Stimulated activated CD4-positive, alpha-beta T cell treated with anti-CD3 and anti-CD28 coated beads, Interleukin-15, amount 100 ng/mL, for 24 hours (primary cell): ENCODE data around the gene HECTD2.
"Not testable (repeated sequence)": the region's sequence is repeated elsewhere in the genome, so short reads cannot be mapped to it uniquely, and the experiment has no call there.

Experiments used
- DNase-seq: peaks from one replicate; pipeline ENCODE4 v3.0.0-alpha.2; 2020

HECTD2 gene

GRCh38 chr10:91415816-91416215 lies 5.7 kb downstream of the HECTD2 start:
- DNase-seq: no peak

GRCh38 chr10:91416339-91416855 lies 6.3 kb downstream of the HECTD2 start:
- DNase-seq: no peak

GRCh38 chr10:91418416-91418815 lies 8.3 kb downstream of the HECTD2 start:
- no peak for DNase-seq

DNA sequence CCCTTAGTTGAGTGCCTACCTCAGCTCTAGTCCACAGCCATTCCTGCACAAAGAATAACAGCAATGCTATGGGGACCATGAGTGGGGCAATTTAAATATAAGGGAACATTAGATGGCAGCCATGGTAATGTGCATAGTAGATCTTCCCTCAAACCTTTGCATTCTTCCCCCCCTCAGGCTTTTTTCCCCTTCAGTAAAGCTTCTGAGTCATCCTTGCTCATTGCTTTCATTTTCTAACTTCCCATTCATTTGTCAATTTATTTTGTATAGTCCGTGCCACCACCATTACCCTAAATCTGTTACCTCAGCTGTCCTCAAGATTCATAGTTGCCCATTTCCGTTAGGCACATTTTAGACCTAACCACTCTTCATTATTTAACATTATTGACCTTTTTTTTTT lies 10.7 kb downstream of the HECTD2 start:
- no peak for DNase-seq

DNA sequence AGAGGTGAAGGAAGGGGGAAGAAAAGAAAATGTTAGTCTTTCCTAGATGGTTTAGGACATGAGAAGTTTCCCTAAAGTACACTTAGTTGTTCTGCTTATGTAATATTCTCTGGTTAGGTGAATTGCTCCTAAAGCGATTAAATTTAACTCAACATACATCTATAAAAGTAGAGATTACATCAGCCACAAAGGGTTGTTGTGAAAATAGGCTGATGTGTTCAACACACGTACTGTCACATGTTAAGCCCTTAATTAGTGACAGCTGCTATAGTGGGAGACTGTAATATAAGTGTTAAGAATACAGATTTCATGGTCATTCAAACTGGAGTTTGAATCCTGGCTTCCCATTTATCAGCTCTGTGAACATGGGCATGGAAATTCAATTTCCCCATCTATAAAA lies 12.8 kb downstream of the HECTD2 start:
- no peak for DNase-seq

DNA sequence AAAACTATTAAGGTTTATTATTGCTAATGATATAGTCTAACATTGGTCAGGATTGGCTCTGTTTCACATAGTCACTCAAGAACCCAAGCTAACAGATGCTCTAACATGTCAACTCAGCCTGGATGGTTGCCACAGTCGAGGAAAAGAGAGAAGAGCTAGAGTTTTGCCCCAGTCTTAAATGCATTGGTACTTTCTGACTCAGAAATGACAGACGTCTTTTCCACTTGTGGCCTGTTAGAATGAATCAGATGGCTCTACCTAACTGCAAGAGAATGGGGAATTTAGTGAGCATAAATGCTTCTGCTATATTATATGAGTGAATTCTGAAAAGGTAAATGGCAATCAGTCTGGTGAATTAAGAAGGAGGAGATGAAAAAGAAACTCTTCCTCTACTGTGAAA lies 13.9 kb downstream of the HECTD2 start:
- peak; percentile 25 for DNase-seq

DNA sequence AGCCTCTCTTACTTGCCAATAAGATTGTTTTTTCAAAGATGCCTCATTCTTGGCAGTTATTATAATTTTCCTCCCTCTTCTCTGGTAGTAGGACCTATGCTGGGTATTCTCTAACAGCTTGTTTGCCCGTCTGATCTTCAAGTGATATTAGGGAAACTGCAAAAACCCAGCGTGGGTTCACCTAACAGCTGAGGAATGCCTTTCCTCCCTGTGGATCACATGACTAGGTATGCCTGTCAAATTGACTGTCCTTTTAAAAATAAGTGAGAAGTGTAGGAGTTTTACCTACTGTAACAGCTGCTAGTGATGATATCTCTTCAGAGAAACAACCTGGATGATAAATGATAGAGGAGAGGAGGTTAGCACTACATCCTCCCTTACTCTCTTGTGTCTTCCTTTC lies 22.0 kb downstream of the HECTD2 start:
- no peak for DNase-seq

GRCh38 chr10:91433620-91434019 lies 23.5 kb downstream of the HECTD2 start:
- DNase-seq: no peak

GRCh38 chr10:91434041-91434440 lies 23.9 kb downstream of the HECTD2 start:
- no peak for DNase-seq

DNA sequence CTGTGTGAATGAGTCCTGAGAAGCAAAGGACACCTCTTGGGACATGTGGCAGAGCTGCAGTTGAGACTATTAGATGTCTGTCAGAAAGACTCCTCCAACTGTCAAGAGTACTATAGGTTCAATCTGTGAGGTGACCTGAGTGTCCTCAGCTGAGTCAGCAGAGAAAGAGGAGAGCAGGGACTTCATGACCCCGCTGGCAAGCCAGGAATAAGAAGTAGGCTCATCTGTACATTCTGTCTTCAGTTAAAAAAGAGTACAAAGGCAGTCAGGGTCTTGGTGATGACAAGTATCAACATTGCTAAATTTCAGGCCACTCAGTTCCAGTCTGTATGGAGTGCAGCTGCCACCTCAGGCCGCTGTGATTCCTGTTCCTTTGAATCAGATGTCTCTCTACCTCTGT lies 25.1 kb downstream of the HECTD2 start:
- no peak for DNase-seq

- not testable (repeated sequence) for DNase-seq
Measured at GRCh38 chr10:91438228-91438627, 28.1 kb downstream of the HECTD2 start.

DNA sequence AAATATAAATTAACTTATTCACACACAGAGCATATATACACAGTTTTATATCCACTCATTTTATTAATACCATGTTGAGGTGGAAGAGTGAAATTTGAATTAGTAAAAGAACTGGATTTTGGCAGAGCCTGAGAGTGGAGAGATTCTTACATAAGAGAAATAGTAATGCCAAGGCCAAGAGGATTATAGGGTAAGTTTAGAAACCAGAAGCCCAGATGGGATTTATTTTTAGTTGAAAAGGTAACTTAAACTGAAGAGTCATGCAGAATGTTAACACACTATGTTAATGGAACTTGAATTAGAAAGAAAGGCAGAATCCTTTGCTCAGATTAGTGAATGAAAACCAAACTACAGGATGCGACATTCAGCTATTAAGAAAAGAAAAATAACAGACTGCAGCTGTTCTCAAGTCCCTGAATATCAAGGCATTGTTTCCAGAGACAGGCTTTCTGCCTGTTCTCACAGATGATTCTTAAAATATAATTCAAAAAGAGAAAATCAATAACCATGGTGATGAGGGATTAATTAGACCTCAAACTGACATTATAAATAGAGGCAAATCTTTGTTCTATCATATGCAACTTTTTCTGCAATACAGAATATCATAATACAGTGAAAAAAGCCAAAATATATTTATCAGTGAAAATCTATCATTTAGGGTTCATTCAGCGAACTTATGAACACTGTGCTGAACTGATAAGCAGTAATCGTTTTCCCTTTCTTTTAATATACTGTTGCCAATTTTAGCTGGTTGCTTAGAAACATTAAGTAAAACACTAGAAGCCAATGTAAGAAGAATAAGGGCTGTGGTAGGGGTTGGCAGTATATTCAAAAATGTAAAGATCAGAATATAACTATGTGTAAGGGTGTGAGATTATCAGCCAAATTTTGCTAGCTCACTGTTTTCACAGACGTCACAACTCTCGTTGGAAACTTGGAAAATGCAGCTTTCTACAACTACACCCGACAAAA lies 34.4 kb downstream of the HECTD2 start:
- no peak for DNase-seq

- DNase-seq: no peak
Measured at GRCh38 chr10:91452063-91452462, 41.9 kb downstream of the HECTD2 start.

DNA sequence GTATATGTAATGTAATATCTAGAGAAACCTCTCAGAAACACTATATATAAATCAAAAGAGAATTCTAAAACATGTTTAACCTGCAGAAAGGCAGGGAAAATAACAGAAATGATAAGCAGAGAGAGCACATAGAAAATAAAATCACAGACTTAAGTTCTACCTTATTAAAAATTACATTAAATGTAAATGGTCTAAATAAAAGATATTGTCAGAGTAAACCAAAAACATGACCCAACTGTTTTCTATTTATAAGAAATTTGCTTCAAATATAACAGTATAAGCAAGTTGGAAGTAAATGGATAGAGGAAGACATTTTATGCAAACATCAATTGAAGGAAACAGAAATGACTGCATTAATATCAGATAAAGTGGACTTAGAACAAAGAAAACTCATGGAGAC lies 43.4 kb downstream of the HECTD2 start:
- no peak for DNase-seq

- not testable (repeated sequence) for DNase-seq
Measured at GRCh38 chr10:91455135-91455534, 45.0 kb downstream of the HECTD2 start.

DNA sequence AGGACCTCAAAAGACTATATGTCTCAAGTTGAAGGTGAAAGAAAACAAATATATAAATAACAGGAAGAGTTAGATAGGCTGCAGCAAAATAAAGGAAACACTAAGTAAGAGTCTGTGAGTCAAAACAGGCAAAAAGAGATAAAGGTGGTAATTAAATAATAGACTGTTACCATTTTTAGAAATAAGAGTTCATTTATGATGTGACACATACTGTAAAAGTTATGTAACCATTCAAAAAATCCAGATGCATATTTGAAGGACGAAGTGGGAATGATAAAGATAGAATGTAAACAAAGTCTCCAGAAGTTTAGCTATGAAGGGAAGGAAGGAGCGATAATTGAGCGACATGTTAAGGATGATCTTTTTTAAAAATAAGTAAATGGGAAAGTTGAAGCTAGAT lies 50.5 kb downstream of the HECTD2 start:
- DNase-seq: no peak

DNA sequence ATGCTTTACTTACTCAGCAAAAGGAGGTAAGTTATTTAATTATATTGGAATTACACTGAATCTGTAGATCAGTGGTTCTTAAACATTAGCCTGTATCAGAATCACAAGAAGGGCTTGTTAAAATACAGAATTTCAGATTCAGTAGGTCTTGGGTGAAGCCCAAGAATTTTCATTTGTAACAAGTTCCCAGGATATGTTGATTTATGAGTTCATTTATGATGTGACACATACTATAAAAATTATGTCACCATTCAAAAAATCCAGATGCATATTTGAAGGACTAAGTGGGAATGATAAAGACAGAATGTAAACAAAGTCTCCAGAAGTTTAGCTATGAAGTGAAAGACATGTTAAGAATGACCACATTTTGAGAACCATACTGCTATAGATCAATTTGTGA lies 52.3 kb downstream of the HECTD2 start:
- DNase-seq: no peak

- DNase-seq: no peak
Measured at GRCh38 chr10:91464500-91464899, 54.4 kb downstream of the HECTD2 start.

DNA sequence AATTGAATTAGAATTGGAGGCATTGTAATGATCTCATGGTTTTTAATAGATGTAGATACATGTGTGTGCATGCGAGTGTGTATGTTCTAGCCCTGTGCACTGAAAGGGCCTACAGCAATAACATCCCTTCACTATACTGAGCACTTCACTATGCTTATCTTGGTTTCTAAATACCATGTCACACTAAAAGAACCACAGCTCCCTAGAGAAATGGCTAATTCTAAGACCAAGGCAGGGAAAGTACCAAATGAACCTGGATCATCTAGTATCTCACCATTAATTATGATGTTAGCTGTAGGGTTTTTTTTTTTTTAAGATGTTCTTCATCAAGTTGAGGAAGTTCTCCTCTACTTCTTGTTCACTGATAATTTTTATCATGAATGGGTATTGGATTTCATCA lies 55.1 kb downstream of the HECTD2 start:
- no peak for DNase-seq

DNA sequence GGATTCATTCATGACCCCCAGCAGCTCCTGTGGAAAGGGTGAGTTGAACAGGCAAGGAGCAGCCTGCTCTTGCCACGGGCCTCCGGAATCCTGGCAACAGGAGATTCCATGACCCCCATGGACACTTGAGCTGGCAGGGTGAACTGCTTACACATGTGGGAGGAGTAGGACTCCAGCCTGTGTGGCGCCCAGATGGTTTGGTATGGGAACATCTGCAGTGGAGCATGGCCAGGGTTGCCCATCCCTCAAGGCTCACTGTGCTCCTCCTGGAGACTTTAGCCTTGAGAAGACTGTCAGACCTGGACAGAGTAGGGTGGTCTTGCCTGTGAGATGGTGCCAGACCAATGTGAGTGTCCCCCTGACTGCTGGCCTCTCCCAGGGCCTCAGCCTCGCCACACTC lies 57.0 kb downstream of the HECTD2 start:
- no peak for DNase-seq

GRCh38 chr10:91471602-91472001 lies 61.5 kb downstream of the HECTD2 start:
- no peak for DNase-seq

GRCh38 chr10:91472911-91473310 lies 62.8 kb downstream of the HECTD2 start:
- DNase-seq: no peak

GRCh38 chr10:91474009-91474408 lies 63.9 kb downstream of the HECTD2 start:
- no peak for DNase-seq

GRCh38 chr10:91477236-91477635 lies 67.1 kb downstream of the HECTD2 start:
- no peak for DNase-seq

- no peak for DNase-seq
Measured at GRCh38 chr10:91479583-91479982, 69.4 kb downstream of the HECTD2 start.
